ENCODE results near the gene MON1B.

DNA sequence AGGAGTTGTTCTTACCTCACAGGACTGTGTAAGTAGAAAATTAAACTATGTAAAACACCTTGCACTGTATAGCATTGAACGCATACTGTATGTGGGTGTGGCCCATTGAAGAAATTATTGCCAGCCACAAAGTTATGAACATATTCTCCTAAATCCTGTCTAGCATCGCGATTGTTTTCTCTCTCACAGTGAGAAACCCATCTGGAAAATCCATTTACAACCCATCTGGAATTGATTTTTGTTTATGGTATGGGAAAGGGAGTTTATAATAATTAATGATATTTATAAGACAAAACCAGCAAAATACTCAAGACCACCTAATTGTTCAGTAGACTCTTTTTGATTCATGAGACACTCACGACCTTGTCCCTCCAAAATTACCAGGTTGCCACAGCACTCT is 22.1 kb upstream of the MON1B start:
- TF ChIP-seq, protein P1, sequence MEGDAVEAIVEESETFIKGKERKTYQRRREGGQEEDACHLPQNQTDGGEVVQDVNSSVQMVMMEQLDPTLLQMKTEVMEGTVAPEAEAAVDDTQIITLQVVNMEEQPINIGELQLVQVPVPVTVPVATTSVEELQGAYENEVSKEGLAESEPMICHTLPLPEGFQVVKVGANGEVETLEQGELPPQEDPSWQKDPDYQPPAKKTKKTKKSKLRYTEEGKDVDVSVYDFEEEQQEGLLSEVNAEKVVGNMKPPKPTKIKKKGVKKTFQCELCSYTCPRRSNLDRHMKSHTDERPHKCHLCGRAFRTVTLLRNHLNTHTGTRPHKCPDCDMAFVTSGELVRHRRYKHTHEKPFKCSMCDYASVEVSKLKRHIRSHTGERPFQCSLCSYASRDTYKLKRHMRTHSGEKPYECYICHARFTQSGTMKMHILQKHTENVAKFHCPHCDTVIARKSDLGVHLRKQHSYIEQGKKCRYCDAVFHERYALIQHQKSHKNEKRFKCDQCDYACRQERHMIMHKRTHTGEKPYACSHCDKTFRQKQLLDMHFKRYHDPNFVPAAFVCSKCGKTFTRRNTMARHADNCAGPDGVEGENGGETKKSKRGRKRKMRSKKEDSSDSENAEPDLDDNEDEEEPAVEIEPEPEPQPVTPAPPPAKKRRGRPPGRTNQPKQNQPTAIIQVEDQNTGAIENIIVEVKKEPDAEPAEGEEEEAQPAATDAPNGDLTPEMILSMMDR (IDR thresholded peaks at IDR 0.05; ENCODE audit: poor library complexity, severe bottlenecking) = no peak
- TF ChIP-seq, protein P2, sequence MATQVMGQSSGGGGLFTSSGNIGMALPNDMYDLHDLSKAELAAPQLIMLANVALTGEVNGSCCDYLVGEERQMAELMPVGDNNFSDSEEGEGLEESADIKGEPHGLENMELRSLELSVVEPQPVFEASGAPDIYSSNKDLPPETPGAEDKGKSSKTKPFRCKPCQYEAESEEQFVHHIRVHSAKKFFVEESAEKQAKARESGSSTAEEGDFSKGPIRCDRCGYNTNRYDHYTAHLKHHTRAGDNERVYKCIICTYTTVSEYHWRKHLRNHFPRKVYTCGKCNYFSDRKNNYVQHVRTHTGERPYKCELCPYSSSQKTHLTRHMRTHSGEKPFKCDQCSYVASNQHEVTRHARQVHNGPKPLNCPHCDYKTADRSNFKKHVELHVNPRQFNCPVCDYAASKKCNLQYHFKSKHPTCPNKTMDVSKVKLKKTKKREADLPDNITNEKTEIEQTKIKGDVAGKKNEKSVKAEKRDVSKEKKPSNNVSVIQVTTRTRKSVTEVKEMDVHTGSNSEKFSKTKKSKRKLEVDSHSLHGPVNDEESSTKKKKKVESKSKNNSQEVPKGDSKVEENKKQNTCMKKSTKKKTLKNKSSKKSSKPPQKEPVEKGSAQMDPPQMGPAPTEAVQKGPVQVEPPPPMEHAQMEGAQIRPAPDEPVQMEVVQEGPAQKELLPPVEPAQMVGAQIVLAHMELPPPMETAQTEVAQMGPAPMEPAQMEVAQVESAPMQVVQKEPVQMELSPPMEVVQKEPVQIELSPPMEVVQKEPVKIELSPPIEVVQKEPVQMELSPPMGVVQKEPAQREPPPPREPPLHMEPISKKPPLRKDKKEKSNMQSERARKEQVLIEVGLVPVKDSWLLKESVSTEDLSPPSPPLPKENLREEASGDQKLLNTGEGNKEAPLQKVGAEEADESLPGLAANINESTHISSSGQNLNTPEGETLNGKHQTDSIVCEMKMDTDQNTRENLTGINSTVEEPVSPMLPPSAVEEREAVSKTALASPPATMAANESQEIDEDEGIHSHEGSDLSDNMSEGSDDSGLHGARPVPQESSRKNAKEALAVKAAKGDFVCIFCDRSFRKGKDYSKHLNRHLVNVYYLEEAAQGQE (IDR thresholded peaks at IDR 0.05; ENCODE audit: borderline replicate concordance) = no peak
- TF ChIP-seq RAD21 (conservative IDR thresholded peaks at IDR 0.05) = no peak

Measured in neural cell (in vitro differentiated cells).